ENCODE measurements around the gene TOR3A.

Gene TOR3A

DNA sequence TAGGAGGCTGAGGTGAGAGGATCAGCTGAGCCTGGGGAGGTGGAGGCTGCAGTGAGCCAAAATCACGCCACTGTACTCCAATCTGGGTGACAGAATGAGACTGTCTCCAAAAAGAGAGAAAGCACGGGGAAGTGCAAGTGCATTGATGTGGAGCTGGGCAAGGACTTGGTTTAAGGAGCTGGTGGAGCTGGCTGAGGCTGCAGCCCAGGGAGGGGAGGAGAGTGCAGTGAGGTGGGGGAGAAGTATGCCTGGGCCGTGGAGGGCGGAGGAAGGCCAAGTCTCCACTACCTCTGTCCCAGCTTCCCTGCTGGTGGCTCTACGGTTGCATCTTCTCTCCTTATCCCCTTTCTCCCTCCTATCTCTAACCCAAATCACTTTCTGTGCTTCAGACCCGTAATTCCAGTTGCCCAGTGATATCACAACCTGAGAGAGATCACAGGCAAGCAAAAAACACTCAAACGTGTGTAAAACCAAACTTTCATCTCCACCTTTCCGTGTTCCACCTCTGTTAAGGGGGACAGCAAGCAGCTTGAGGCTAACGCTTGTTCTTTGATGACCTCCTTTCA lies 11.1 kb downstream of the TOR3A start:
- H3K27me3 ChIP-seq (ENCODE audit: insufficient read depth, poor library complexity, severe bottlenecking), result no peaks in the 10 kb centered on the region

DNA sequence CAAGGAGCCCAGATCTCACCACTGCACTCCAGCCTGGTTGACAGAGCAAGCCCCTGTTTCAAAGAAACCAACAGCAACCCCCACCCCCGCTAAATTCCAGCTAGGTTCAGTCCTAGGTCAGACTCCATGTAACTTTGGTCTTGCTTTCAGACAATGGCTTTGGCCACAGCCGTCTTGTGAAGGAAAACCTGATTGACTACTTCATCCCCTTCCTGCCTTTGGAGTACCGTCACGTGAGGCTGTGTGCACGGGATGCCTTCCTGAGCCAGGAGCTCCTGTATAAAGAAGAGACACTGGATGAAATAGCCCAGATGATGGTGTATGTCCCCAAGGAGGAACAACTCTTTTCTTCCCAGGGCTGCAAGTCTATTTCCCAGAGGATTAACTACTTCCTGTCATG lies 12.9 kb downstream of the TOR3A start:
- no peak for DNase-seq (ENCODE audit: low read depth in 1 of 2, low spot score in 1 of 2)
- TF ChIP-seq REST (IDR thresholded peaks at IDR 0.05; ENCODE audit: insufficient replicate concordance, low read depth) (no peak), POLR2AphosphoS5 (IDR thresholded peaks at IDR 0.05; ENCODE audit: low read depth) (no peak), SPI1 (IDR thresholded peaks at IDR 0.05; ENCODE audit: borderline replicate concordance, low read depth) (no peak), GABPA (IDR thresholded peaks at IDR 0.05; ENCODE audit: low read depth) (no peak)
- TF ChIP-seq, protein P1, sequence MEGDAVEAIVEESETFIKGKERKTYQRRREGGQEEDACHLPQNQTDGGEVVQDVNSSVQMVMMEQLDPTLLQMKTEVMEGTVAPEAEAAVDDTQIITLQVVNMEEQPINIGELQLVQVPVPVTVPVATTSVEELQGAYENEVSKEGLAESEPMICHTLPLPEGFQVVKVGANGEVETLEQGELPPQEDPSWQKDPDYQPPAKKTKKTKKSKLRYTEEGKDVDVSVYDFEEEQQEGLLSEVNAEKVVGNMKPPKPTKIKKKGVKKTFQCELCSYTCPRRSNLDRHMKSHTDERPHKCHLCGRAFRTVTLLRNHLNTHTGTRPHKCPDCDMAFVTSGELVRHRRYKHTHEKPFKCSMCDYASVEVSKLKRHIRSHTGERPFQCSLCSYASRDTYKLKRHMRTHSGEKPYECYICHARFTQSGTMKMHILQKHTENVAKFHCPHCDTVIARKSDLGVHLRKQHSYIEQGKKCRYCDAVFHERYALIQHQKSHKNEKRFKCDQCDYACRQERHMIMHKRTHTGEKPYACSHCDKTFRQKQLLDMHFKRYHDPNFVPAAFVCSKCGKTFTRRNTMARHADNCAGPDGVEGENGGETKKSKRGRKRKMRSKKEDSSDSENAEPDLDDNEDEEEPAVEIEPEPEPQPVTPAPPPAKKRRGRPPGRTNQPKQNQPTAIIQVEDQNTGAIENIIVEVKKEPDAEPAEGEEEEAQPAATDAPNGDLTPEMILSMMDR (IDR thresholded peaks at IDR 0.05; ENCODE audit: insufficient read depth, low read length), result no peak
- no peak overlapping the region for H3K27ac ChIP-seq (replicated peaks)
- no peaks in the 10 kb centered on the region for H3K27me3 ChIP-seq (ENCODE audit: insufficient read depth, poor library complexity, severe bottlenecking)
- H3K4me3 ChIP-seq (replicated peaks; ENCODE audit: insufficient read depth, low read length), result no peak overlapping the region

More for the DNA sequence above, 11.1 kb downstream of the TOR3A start:
- DNase-seq (ENCODE audit: low read depth in 1 of 2, low spot score in 1 of 2), result no peak
- TF ChIP-seq POLR2AphosphoS5 (IDR thresholded peaks at IDR 0.05; ENCODE audit: low read depth), result no peak
- TF ChIP-seq SPI1 (IDR thresholded peaks at IDR 0.05; ENCODE audit: borderline replicate concordance, low read depth), result no peak
- no peak for TF ChIP-seq REST (IDR thresholded peaks at IDR 0.05; ENCODE audit: insufficient replicate concordance, low read depth)
- TF ChIP-seq, protein P1 (IDR thresholded peaks at IDR 0.05; ENCODE audit: insufficient read depth, low read length), result no peak
- H3K27ac ChIP-seq (replicated peaks), result no peak overlapping the region
- H3K4me3 ChIP-seq (replicated peaks; ENCODE audit: insufficient read depth, low read length), result no peak overlapping the region

DNA sequence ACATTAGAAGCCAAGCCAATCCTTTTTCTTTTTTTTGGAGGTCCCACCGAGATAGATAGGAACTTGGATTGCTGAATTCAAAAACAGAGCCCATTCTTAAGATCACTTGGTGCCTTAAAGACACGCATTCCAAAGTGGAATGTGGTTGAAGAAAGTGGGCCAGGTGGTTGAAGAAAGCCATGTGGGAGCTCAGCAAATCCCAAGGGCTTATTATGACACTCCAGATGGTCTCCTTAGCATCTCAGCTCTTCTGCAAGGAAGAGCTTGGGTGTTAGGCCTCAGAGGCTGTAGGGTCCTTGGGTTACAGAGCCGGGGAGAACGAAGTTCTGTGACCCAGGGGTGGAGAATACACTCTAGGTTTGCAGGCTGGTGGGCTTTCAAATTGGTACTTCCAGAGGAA lies 13.5 kb downstream of the TOR3A start:
- DNase-seq (ENCODE audit: low read depth in 1 of 2, low spot score in 1 of 2), result no peak

More for the DNA sequence above, 13.5 kb downstream of the TOR3A start:
- Histone ChIP-seq H3K27me3 (ENCODE audit: insufficient read depth, poor library complexity, severe bottlenecking) (no peaks in the 10 kb centered on the region), H3K4me3 (replicated peaks; ENCODE audit: insufficient read depth, low read length) (no peak overlapping the region), H3K27ac (replicated peaks) (no peak overlapping the region)
- TF ChIP-seq SPI1 (IDR thresholded peaks at IDR 0.05; ENCODE audit: borderline replicate concordance, low read depth), result no peak
- TF ChIP-seq GABPA (IDR thresholded peaks at IDR 0.05; ENCODE audit: low read depth), result no peak
- TF ChIP-seq, protein P1 (IDR thresholded peaks at IDR 0.05; ENCODE audit: insufficient read depth, low read length), result no peak
